ENCODE data around the gene TECPR2.
A peak's percentile ranks its signal among the peaks of the same experiment; 100 is the strongest.
"Not testable (repeated sequence)": the region's sequence is repeated elsewhere in the genome, so short reads cannot be mapped to it uniquely, and the experiment has no call there.

Gene TECPR2

DNA sequence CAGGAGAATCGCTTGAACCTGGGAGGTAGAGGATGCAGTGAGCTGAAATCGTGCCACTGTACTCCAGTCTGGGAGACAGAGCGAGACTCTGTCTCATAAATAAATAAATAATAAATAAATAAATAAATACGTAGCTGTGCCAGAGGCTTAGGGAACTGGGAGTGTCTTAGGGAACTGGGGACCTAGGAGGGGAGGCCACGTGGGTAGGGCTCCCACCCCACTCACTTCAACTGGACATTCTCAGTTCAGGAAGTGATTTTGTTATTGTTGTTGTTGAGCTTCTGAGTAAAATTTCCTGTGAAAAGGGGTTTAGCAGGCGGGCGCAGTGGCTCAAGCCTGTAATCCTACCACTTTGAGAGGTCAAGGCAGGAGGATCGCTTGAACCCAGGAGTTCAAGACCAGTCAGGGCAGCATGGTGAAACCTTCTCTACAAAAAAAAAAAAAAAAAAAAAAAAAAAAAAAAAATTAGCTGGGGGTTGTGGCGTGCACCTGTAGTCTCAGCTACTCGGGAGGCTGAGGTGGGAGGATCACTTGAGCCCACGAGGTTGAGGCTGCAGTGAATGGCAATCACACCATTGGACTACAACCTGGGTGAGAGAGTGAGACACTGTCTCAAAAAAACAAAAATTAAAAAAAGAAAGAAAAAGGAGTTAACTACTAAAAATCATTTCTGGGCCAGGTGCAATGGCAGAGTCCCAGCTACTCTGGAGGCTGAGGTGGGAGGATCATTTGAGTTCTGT, 165.9 kb downstream of the TECPR2 start:
- no peak for DNase-seq (ENCODE audit: low spot score)

GRCh38 chr14:102530828-102531478, 168.2 kb downstream of the TECPR2 start:
- no peak for DNase-seq (ENCODE audit: low spot score)

DNA sequence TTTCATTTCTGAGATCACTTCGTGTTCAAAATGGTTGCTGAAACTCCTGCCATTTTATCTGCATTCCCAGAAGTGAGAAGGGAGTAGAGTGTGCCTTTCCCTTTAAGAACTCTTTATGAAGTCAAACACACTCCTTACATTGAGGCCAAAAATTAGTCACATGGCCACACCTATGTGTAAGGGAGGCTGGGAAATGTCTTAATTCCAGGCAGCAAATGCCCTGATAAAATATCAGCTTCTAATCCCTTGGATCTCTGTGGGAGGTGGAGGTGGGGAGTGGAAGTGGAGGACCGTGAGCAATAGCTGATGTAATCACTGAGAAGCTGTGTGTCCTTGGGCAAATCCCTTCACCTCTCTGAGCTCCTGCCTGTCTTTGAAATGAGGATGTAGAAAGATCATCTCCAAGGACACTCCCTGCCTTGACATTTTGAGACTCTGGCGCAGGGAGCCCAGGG, 169.5 kb downstream of the TECPR2 start:
- DNase-seq (ENCODE audit: low spot score), result no peak

DNA sequence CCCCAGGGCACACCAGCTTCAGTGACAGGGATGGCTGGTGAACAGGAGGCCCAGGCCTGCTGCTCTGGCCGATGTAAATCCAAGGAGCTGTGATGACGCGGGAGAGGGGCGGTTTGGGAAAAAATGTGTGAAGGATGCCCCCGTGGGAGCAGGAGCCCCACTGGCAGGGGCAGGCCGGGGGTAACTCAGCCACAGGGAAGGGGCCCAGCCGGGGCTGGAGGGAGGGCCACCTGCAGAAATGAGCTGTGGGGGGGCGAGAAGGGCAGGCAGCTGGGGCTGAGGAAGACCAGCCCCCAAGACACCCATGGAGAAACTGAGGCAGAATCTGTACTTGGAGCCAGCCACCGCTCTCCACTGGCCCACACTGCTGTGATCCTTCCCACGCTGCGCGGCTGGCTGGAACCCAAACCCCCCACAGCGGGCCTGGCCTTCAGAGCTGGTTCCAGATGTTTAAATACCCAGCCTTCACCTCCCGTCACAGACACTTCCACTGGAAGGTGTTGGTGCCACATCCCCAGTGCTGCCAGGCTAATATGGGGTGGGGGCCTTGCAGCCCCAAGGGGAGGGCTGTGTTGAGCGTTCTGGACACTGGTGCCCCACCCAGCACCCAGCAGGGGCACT, 175.3 kb downstream of the TECPR2 start:
- DNase-seq (ENCODE audit: low spot score), result no peak

DNA sequence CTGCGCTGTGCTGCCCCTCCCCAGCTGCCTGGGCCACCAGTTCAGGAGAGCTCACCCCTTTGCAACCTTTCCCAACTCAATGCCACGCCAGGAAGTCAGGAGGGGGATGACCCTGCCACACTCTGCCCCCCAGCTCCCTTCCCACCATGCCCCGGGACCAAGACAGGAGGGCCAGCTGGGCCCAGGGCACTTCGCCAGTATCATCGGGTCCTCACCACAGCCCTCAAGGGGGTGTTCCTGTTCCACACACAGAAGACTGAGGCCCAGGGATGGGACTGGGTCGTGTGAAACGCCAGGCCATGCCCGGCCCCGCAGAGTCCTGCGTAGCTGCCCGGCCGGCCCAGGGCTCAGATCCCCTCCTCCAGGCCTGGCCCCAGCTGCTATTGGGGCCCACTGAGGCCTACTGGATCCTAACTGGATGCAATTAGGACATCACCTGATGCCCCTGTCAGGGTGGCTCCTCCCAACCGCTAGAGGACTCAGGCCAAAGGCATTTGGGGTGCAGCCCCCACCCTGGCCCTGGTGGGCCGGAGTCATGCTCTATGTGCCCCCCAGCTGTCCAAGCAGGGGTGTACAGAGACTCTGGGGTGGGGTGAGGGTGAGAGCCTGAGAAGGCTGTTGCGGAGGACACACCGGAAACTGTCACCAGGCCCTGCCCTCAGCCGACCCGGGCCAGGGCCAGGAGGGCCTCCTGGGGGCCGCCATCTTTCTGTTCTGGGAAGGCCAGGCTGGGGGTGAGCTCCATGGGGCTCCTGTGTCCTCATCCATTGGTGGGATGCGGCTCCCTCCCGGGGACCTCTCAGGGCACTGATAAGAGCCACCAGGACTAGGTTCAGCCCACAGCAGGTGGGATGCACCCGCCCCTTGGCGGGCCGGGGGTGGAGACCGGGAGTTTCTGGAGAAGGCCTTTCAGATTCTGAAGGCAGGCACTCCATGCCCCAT, 176.1 kb downstream of the TECPR2 start:
- DNase-seq (ENCODE audit: low spot score), result no peak

- no peak for DNase-seq (ENCODE audit: low spot score)
Measured at GRCh38 chr14:102539544-102540314, 177.0 kb downstream of the TECPR2 start.

DNA sequence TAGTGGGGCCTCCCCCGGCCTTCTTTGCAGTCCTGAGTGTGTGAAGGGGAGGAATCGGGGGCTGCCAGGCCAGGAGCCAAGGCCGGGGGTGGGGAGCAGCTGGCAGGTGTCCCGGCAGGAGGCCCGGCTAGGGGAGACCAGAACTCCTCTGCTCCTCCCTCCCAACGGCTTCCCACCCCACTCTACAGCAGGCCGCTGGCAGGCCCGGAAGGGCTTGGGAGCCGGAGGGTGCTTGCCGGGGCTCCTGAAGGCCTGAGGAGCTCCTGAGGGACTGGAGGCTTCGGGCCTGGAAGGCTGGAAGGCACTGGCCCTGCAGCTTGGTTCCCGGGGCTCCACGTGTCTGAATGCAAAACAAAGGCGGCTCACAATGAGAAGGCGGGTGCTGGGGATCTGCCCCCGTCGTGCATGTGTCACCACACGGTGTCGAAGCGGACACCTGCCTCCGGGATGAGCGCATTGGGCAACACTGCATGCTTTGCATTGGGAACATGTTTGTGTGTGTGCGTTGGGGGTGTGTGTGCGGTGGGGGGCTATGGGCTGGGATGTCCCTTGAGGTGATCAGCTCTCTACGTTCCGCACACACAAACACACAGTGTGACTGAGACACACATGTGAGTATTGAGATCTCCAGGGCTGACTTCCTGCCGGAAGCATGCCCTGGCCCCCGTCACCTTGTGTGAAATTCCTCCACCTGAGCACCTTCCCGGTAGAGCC, 177.7 kb downstream of the TECPR2 start:
- DNase-seq (ENCODE audit: low spot score), result no peak

DNA sequence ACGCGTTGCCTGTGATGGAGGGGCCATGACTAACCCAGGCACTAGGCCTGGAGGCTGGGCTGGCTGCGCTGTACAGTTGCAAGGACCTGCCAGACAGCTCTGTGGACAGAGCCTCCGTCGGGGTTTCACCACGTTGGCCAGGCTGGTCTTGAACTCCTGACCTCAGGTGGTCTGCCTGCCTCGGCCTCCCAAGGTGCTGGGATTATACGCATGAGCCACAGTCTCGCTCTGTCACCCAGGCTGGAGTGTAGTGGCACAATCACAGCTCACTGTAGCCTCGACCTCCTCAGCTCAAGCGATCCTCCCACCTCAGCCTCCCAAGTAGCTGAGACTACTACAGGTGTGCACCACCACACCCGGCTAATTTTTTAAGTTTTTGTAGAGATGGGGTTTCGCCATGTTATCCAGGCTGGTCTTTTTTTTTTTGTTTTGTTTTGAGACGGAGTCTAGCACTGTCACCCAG, 178.3 kb downstream of the TECPR2 start:
- not testable (repeated sequence) for DNase-seq (ENCODE audit: low spot score)

DNA sequence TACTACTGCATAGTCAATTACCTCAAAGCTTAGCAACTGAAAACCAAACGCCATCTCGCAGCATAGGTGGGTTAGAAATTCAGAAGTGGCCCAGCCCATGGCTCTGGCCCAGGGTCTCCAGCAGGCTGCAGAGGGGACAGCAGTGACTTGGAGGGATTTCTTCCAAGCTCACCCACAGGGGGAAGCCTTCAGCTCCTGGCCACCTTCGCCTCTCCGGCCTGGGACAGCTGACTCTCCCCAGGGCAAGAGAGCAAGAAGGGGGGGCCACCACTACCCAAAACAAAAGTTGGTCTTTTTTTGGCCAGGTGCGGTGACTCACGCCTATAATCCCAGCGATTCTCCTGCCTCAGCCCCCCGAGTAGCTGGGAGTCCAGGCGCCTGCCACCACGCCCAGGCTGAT, 179.0 kb downstream of the TECPR2 start:
- DNase-seq (ENCODE audit: low spot score), result no peak

DNA sequence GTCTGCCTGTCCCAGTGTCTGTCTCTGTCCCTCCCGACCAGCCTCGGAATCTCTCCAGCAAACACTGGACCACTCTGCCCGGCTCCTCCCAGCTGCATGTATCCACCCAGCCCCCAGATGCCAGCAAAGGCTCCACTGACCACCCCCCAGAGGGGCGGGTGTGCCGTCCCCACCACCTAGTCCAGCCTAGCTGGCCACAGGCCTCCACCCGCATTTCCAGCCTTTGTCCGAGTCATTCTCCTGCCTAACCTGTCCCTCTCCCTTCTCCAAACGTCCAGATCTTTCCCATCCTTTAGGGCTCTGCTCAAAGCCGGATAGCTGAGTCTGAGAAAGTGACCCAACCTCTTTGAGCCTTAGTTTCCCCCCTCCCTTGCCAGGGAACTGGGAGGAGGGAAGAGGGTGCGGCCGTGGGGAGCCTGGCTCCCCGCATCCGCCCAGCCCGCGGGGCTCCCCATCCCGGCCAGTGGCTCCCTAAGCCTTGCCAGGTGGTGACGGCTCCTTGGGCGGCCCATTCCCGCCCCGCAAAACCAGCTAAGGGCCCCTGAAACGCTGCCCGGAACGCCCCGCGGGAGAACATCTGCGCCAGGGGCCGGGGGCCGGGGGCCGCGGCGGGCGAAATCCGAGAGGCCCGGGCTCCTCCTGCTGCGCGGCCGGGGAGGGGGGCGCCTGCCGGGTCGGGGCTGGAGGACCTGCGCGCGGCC, 181.5 kb downstream of the TECPR2 start:
- no peak for DNase-seq (ENCODE audit: low spot score)

GRCh38 chr14:102544747-102545460, 182.2 kb downstream of the TECPR2 start:
- no peak for DNase-seq (ENCODE audit: low spot score)

DNA sequence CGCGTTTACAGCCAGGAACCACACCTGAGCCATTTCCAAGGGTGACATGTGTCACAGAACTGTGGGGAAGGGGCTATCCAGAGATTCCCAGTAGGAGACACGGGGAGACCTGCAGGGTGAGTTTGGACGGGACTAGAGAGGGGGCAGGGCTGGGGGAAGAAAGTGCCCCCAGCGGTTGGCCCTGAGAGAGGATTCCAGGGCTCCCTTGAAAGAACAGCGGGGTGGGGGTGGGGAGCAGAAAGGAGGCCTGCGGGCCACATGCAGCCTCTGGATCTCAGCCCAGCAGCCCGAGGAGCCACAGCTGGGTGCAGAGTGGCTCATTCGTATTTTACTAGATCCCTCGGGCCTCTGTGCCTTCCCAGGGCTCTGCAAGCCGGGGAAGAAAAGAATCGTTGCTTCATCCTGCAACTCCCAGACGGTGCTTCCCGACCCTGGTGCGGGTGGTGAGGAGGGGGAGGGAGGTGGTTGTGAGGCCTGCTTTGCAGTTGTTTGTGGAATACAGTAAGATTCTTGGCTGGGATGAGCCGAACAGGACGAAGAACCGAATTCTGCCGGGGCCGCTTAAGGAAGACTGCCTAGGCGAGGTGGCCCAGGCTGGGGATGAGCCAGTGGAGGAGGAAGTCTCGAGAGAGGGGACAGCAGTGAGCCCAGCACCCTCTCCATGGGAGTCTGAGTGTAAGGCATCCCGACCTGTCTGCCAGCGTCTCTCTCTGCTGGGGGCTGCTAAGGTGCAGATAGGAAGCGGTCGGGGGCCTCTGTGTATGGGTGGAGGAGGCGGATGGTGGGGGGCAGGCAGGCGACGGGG, 182.9 kb downstream of the TECPR2 start:
- peak; percentile 62 for DNase-seq (ENCODE audit: low spot score)

- no peak for DNase-seq (ENCODE audit: low spot score)
Measured at GRCh38 chr14:102548616-102549240, 186.0 kb downstream of the TECPR2 start.

- DNase-seq (ENCODE audit: low spot score), result not testable (repeated sequence)
Measured at GRCh38 chr14:102550927-102551401, 188.2 kb downstream of the TECPR2 start.

Data from AG20443 (cell line).